Cardiac septum (tissue), 1 donor: ENCODE results near the gene LIN37. TPM values are rescaled to one million over a fixed set of nuclear protein-coding genes. Genes with fewer than 3 reads are reported as not detected.

Experiments used
- DNase-seq: peaks from one replicate; pipeline ENCODE4 v3.0.0-alpha.2; 2020; ENCODE audit warnings: low spot score
- intact Hi-C: fragments of 100-400 bp; cut with DNase I; formaldehyde crosslinking; loops from one replicate; pipeline ENCODE4 v1.14.0; 2022
- total RNA-seq: library from RNA; stranded (reverse); fragmentation: NEBNext Ultra II Directional; extraction: Animal tissue kit (Norgen Biotek cat#: 25700); gene quantifications from one replicate; pipeline ENCODE4 v1.2.1, GENCODE V29; 2021
- donor health status: DM: no; HTN: no; CAD: no.

LIN37 gene
- total RNA-seq, 1 donor from 2014 or later: 9.6 TPM

DNA sequence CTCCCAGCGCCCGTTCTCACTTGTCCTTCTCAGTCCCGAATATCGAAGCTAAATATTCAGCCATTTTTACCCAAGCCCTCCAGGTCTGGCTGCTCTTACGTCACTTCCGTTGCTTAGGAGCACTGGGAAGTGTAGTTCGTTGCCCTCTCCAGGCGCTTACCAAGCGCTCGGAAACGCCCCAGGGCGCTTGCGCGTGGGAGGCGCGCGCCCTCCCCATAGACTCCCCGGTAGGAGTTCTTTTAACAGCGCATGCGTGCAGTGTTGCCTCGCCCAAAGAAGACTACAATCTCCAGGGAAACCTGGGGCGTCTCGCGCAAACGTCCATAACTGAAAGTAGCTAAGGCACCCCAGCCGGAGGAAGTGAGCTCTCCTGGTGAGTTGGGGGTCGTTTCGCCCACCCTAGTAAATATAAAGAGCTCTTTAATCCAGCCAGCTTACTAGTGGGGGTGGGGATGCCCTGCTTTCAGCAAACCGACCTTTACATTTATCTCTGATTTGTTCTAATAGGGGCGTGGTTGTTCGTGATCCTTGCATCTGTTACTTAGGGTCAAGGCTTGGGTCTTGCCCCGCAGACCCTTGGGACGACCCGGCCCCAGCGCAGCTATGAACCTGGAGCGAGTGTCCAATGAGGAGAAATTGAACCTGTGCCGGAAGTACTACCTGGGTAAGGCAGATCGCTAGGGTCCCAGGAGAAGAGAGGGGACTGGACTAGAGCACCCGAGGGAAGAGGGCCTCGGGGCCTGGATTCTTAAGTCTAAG lies 2.9 kb upstream of the LIN37 start, which contains the start of the genes PSENEN and U2AF1L4:
Gene PSENEN, plus strand, starts transcription at position 324 of the 759 bp plus-strand sequence. Its CDS starts 280 bp downstream, at position 604.
Gene U2AF1L4, minus strand, starts transcription at position 91 of the 759 bp plus-strand sequence. Its CDS starts 27 bp downstream, at position 64.
- peak; percentile 98 for DNase-seq
- intact Hi-C loops: loop anchor here (2.0 kb wide), 1 partner anchor 185 kb away; no protein-coding TSS in a partner anchor

DNA sequence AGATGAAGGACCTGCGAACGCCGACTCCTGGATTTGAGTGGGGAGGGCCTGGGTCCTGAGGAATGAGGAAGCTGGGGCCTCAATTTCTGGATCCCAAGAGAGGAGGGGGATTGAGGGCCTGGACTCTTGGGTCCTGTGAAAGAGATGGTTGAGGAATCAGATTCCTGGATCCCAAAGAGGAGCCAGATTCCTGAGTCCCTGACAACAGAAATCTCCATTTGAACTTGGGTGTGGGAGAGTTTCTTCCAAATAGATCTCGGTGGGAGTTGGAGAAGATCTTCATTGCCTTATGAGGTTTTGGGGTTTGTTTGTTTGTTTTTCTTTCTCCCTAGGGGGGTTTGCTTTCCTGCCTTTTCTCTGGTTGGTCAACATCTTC lies 2.3 kb upstream of the LIN37 start:
- DNase-seq: no peak
- intact Hi-C loops: no loop called here

DNA sequence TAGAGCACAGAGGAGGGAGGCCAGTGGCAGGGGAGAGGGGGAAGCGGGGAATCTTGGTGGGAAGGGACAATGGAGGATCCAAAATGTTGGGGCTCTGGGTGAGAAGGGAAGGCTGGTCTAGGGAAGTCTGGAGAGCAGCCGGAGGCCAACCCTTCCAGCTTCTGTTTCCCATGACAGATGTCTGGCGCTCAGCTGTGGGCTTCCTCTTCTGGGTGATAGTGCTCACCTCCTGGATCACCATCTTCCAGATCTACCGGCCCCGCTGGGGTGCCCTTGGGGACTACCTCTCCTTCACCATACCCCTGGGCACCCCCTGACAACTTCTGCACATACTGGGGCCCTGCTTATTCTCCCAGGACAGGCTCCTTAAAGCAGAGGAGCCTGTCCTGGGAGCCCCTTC lies 1.8 kb upstream of the LIN37 start:
- DNase-seq: no peak
- intact Hi-C loops: no loop called here

DNA sequence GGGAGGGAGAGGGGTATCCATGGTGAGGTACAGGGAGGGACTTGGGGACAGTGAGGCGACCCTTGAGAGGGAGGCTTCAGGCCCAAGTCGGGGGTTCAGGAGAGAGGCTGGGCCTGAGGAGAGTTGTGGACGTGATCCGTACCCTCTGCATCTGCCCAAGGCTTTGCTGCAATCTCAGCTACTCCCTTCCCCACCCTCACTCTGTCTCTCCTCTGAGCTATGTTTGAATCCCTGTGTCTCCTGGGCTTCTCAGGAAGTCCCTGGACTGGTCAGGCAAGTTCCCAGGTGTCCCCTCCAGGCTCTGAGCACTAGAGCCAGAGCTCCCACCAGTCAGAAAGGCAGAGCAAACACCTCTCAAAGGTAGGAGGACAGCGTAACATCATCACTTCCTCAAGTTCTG lies 1.8 kb downstream of the LIN37 start:
- intact Hi-C loops: no loop called here
- DNase-seq: peak; percentile 55

DNA sequence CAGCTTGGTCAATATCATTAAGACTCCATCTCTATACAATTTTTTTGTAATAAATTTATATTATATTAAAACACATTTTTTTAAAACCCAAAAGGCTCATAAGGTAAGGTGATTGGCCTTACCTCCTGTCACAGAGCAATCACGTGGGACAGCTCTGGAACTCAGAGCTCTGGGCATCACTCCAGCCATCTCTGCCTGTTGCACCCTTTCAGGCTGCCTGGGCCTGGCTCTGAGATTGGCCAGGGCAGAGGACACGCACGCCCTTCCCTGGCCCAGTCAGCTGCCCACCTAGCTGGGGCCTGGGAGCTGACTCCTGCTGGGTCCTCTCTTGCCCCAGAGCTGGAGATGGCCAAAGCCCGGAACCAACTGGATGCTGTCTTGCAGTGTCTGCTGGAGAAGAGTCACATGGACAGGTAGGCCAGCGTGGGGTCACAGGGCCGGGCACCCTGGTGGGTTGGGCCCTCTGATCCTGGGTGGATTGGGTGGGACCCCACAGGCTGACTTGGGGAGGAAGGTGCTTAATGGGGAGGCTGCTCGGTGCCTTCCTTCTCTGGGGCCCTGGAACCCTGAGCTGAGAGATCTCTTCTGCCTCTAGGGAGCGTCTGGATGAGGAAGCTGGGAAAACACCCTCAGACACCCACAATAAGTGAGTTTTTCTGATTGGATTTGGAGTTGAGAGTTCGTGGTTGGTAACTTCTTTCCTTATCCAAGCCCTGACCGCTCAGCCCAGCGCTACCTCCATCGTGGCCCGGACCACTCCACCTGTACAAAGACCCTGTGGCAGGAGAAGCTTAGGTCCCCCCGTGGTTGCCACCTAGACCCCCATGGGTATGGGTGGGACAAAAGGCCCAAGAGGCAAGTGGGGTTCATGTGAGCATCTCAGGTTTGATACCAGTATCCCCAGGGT lies 3.7 kb downstream of the LIN37 start:
- intact Hi-C loops: no loop called here
- peak; percentile 75 for DNase-seq

DNA sequence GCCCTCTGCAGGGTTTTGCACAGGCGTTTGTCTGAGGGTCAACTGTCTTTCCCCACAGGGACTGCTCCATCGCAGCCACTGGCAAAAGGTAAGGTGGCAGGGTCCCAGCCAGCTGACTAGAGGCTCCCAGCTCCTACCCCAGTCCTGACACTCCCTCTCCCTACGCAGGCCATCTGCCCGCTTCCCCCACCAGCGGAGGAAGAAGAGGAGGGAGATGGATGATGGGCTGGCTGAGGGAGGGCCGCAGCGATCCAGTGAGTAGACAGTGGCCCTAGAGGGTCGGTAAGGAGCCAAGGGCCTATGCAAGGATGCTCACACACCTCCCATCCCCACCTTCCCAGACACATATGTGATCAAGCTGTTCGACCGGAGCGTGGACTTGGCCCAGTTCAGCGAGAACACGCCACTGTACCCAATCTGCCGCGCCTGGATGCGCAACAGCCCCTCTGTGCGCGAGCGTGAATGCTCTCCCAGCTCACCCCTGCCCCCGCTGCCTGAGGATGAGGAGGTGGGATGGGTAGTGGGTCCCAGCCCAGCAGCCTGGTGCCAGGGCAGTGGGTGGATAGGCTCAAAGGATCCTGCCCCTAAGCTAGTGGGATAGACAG lies 4.5 kb downstream of the LIN37 start:
- intact Hi-C loops: no loop called here
- peak; percentile 41 for DNase-seq

DNA sequence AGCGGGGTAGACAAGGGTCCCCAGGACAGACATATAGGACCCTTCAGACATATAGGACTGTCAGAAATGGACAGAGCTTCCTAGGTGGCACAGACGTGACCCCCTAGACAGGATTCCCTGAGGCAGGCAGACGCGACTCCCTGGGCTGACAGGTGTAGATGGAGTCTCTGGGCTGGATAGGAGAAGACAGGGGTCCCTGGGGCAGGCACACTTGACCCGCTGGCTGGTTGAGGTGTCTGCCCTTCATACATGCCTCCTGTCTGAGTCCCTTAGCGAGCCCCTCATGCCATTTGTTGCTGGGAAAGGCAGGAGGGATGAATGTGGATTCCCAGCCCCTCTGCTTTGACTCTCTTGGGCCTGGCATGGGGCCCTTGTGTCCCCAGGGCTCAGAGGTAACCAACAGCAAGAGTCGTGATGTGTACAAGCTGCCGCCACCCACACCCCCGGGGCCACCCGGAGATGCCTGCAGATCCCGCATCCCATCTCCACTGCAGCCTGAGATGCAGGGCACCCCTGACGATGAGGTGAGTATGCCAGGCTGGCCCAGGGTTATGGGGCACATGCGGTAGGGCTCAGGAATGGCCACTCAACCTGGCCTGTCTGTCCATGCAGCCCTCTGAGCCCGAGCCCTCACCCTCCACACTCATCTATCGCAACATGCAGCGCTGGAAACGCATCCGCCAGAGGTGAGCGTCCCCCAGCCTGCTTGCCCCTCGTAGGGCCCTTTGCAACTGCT lies 5.4 kb downstream of the LIN37 start:
- intact Hi-C loops: no loop called here
- peak; percentile 69 for DNase-seq

DNA sequence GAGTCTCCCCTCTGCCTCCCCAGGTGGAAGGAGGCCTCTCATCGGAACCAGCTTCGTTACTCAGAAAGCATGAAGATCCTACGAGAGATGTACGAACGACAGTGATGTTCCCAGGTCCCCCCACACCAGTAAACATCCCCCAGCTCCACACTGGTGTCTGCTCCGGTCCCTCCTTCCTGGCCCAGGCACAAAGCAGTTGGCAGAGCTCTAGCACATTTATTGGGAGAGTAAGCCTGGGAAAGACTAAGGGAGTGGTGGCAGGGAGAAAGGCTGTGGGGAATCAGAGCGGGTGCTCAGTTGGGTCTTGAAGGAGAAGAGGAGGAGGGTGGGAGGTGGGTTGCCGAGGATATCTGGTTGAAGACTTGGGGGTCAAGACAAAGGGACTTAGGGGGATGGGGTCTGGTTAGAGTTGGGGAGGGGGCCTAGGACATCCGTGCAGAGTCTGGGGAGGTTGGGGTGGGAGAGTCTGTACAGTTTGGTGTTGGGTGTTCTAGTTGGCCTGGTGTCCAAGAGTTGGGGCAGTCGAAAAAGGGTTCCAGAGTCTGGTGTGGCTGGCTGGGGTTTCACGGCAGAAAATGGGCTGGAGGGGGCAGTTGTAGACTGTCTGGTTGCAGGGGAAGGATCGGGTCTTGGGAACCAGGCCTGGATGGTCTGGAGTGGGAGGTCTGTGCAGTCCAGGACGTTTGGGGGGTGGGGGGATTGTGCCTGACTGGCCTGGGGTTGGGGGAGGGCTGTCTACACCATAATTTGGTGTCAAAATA lies 6.2 kb downstream of the LIN37 start:
- no peak for DNase-seq
- intact Hi-C loops: no loop called here

DNA sequence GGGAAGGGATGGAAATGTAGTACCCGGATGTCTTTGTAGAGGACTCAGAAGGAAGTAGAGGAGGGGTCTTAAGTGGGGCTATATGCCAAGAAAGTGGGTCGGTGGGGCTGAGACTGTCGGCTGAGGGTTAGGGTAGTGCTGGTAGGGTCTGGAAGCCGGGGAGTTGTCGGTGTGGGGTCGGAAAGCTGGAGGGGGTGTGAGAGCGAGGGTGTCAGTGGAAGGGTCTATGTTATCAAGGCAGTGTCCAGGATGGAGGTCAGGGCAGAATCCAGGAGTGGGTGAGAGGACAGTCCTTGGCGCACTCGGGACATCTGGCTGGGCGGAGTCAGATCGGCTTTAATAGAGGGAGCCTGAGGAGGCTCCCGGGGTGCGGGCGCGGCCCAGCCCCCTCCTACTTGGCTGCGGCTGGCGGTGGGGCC lies 6.8 kb downstream of the LIN37 start:
- intact Hi-C loops: no loop called here
- no peak for DNase-seq

DNA sequence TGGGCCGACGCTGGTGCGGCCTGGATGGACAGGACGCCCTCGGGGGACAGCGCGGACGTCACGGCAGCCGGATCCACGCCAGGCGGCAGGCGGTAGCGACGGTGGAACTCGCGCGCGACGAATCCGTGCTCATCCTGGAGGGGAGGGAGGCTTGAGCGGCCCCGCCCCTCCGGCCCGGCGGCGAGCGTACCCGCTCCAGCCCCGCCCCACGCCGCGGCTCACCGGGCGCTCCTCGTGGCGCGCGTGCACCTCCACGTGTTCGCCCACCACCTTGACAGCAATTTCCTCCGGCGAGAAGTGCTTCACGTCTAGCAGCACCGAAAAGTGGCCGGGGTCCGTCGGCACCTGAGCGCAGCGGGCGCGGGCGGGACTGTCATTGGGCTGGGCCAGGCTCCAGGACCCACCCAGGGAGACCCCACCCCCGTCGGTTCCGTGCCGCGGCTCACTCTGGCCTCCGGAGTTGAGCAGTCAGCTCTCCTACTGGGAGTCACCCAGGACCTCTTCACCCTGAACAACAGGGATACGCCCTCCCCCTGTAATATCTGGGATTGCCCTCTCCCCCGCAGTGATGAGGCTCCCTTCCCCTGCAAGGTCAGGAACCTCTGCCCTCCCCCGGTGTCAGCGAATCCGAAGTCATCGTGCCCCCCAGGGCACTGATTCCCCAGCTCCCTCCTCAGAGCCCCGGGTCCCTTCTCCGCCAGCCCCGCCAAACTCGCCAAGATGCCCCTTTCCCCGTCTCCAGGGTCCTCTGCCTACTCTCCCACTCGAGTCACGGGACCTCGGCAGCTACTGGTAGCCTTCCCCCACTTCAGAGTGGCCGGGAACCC lies 7.4 kb downstream of the LIN37 start:
- peak; percentile 91 for DNase-seq
- intact Hi-C loops: no loop called here

DNA sequence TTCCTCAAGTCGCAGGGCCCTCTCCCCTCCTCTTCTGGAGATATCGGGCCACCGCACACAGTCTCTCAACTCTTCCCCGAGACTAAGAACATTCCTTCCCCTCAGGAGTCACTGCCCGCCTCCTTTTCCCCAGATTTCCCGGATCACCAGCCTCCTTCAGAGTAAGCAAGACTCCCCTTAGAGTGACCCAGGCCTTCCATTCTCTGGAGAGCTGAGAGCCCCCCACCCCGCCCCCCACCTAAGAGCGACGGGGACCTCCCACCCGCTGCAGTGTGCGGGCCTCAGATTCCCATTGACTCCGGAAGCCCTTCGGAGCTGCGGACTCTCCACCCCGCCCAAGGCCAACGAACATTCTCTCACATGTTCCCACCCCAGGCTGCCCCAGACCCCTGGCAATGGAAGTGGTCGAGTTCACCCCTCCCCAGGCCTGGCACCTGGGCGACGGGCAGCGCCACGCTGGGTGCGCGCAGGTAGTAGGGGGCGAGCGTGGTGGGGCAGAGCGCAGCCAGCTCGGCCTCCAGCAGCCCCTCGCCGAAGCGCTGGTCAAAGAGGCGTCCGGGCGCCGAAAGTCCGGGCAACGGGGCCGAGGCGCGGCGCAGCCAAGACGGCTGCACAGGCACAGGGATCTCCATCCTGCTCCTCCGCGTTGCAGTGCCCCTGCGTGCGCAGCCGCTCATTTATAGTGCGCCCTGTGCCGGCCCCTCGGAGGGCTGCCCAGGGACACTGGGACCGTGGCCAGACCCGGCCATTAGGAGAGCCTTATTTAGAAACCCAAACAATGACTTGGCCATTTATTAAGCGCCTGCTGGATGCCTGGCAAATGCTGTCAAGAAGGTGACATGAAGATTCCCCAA lies 8.2 kb downstream of the LIN37 start, which contains the start of gene HSPB6:
Gene HSPB6, minus strand, starts transcription at position 653 of the 854 bp plus-strand sequence. Its CDS starts 21 bp downstream, at position 632.
- intact Hi-C loops: no loop called here
- DNase-seq: peak; percentile 89

DNA sequence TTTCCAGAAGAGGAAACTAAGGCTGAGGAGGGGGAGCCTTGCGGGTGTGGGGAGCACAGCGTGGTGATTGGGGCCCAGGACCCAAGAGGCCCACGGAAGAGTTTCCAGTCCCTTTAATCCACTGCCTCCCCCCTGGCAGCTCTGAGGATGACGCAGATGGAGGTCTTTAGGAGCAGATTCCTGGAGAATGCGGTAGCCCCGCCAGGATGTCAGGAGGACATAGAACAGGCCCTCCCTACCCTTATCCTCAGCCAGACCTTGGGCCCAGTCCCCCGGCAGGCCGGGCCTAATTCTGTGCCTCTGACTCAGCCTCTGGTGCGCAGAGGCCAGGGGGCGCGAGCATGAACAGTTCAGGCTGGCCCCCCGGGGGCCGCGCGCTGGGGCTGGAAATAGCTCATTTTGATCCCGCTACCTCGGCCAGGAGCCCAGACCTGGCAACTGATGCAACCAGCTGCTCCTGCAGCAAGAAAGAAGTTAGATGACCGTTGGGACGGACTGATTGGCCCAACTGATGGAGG lies 8.9 kb downstream of the LIN37 start:
- DNase-seq: peak; percentile 92

DNA sequence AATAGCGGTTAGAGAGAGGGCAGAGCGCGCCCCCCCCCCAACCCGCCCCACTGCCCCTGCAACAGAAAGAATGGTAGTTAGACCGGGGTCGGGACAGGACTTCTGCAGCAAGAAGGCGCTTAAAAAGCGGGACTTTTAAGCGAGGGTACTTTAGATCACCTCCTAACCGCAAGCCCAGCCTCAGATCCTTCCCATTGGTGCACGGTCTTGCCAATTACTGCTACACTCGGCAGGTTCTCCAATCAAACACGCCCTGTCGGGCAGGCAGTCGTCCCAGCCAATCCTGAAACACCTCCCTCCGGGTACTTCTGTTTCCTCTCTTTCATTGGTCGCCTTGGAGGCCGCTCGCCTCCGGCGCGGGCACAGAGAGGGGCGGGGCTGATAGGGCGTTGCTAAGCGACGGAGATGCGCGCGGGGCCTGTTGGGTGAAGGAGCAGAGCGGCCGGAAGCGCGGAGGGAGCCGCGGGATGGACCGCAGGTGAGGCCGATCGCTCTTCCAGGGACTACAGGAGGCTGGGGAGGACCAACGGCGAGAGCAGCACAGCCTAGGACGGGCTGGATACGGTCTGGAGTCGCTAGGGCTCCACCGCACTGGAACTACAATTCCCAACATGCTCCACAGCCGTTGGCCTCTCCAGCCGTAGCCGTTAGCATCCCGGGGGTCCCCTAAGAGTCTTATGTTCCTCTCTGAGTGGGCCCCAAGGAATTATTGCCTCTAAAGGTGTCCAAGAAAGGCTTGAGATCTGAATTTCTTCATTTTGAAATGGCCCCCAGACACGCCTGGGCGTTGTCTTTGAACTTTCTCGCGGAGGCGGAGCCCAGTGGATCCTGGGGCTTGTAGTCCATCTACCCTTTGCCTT lies 9.6 kb downstream of the LIN37 start, which contains the start of gene PROSER3:
Gene PROSER3, plus strand, starts transcription at position 428 of the 860 bp plus-strand sequence. Its CDS starts 40 bp downstream, at position 468.
- intact Hi-C loops: no loop called here
- DNase-seq: peak; percentile 99

More for the DNA sequence above, 8.9 kb downstream of the LIN37 start:
- intact Hi-C loops: no loop called here

DNA sequence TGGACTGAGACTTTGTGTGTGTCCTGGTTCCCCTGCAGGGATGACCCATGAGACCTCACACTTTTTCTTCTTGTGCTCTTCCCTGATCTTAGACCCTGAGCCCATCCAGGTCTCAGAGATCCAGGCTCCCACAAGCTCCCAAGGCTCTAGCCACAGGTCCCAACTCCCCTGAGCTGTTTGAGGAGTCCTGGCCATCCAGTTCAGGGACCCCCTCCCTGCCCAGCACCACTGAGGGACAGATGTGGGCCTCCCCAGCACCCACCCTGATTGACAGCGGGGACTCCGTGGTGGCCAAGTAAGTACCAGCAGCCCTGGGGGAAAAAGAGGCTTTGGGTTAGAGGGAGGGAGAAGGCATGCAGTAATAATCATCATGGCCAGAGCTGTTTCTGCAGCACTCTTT lies 11.3 kb downstream of the LIN37 start:
- intact Hi-C loops: no loop called here

DNA sequence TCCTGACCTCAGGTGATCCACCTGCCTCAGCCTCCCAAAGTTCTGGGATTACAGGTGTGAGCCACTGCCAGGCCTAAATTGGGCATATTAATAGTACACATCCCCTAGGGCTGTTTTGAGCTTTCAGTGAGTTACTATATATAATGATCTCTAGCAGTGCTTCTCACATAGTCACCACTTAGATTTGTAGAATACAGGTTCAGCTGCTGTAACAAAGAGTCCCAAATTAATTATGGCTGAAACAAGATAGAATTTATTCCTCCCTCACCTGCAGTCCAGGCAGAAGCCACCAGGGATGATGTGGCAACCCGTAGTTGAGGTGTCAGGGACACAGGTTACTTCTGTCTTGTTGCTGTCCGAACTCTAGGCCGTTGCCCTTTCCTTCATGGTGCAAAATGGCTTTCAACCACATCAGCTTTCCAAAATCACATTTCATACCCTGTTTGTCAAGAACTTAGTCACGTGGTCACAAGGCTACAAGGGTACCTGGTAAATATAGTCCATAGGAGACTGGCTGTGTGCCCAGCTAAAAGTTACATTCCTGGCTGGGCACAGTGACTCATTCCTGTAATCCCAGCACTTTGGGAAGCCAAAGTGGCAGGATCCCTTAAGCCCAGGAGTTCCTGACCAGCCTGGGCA lies 12.5 kb downstream of the LIN37 start:
- DNase-seq: no peak
- intact Hi-C loops: no loop called here

More for the DNA sequence above, 11.3 kb downstream of the LIN37 start:
- no peak for DNase-seq
